Left forelimb (tissue), 1 donor: Measurements from ENCODE around the gene ODAD2.

Experiments
- DNase-seq: peaks from one replicate; pipeline ENCODE4 v3.0.0-alpha.2; 2018; ENCODE audit warnings: low spot score

ODAD2 gene

DNA sequence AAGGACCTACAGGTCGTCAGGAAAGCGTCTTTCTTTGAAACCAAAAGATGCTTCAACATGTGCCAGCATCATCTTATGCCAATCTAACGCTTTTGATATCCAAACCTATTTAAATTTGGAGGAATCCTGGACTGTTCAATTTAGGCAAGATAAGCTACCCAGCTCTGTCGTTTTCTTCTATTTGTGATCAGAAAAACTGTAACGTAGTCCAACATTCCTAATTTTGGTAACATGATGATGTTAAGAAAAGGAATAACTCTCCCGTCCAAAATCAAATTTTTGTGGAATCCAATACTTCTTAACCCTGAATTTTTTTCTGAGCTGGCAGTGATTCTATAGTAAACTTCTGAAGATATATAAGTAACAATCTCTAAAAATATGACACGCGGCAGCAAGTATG, 160.0 kb downstream of the ODAD2 start:
- DNase-seq, result no peak

DNA sequence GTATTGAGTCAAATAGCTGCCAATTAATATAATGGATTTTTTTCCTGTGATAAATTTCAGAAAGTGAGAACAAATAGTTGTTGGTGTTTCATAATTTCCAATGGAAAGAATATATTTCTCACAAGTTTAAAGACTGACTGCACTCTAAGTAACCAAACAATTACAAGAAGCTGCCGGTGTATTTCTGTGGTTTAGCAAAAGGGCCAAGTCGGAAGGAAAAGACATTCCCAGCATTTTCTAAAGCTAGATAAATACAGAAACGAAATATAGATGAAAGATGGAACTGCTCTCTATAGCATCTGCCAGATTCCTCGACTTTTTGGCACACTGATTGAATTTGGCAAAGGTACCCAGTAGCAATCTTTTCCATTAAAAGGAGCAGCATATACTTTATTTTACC, 160.5 kb downstream of the ODAD2 start:
- no peak for DNase-seq

DNA sequence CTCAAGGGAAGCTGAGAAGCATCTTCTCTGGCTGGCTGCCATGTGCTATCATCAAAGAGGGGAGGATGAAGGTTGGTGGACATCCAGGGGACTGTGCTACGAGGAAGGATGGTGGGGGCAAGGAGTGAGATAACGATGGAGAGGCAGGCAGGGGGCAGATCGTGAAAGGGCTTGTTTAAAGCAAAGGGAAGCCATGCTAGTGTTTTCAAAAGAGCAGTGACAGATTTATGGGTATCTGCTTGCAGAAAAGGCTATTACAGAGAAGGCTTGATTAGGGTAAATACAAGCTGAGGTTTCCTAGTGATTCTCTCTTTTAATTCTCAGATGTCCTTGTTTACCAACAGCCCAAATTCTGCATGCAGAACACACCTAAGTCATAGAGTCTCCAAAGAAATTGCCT, 164.4 kb downstream of the ODAD2 start:
- no peak for DNase-seq

DNA sequence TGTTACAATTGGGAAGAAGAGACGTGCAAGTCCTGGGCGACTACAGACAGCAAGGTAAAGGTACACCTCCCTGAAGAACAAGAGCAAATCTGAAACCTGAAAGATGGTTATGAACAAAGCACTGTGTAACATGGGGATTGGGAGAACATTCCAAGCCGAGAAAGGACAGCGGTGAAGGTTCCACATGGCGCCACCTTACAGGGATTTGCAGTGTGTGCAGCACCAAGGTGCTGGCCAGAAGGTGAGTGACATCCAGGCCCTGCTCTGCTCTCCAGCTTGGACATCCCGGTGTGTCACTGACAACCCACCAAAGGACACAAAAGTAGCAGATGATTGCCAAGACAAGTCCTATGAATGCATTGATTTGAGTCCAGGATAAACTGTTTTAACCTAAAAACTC, 165.1 kb downstream of the ODAD2 start:
- DNase-seq, result no peak

DNA sequence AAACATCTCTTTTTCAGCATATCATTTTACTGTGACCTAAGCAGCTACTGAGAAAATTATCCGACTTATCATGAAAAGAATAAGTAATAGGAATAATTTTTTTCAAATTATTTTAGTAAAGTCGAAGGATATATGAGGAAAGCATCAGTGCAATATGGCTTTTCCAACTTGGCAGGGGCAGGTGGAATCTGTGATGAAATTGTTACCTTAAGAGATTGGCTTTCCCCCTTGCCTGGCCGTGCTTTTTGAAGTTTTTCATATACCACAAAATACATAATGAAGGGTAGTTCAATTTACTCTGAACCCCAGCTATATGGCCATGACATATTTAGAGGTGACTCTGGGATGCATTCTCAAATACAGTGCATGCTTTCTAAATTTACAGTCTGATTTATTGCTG, 166.1 kb downstream of the ODAD2 start:
- DNase-seq, result no peak

DNA sequence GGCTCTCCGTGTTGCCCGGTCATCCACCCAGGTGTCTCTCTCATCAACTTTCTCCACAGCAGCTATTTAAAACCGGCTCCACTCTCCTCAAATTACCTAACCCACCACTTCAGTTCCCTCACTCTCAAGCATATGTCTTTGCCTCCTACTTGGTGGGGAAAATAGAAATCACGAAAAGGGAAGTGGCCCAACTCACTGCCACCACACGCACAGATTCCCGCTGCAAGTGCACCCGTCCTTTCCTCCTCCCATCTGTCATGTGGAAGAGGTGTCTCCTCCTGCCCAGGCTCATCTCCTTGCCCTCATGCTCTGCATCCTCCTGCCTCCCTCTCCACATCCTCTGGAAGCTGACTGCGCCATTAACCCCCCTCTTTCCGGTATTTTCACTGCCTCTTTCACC, 172.5 kb downstream of the ODAD2 start:
- DNase-seq, result no peak

DNA sequence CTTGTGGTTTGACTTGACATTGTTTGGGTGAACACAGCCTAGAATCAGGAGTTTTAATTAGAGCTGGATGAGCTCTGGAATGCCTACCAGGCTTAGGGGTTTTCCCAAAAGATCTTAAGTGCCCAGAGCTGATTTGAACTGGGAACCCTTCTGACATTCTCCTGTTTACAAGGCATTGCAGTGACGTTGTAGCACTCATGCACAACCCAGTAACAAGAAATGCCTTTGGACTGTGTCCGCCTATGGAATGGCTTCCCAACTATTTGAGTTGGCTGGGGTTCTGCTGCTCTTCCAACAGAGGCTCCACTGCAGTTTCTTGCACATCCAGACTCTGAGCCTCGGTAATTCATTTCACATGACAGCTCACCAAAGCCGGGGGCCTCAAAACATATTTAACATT, 176.6 kb downstream of the ODAD2 start:
- DNase-seq, result no peak

DNA sequence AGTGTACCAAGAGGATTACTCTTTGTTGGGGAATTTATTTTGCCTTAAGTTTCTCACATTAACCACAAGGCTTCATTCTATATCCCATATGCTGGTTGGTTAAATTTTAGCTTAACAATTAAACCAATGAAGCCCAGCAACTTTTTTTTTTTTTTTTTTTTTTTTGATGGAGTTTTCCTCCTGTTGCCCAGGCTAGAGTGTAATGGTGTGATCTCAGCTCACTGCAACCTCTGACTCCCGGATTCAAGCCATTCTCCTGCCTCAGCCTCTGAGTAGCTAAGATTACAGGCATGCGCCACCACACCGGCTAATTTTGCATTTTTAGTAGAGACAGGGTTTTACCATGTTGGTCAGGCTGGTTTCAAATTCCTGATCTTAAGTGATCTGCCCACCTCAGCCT, 178.2 kb downstream of the ODAD2 start:
- no peak for DNase-seq

DNA sequence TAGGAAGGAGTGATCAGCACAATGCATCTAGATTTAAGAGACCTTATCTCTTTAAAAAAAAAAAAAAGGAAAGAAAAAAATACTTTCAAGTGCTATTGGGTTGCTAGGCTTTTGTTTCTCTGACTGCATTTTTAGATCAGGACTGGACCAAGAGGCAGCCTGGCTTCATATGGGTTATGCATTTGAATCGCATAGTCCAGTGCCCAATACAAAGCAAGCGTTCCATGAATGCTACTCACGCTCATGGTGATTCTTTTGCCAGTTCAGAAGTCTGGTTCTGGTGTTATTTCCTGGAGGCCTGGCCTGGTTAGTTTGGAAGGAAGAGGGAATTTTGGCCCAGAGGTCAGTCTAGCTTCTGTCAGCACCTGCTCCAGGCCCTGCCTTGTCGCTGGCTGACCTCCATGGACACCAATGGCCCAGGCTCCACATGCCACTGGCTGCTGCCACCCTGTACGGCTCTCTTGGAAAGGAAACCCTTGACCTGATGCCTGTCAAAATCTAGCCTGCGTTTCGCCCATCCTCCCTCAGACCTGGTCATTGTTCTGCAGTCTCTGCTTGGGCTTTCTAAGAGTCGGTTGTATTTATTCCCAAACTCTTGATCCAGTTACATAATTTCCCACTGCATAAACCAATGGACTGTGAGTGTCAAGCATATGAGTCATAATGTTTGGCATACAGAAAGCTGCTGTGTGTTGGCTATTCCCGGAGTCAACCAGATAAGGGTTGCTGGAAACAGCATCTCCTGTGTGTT, 178.9 kb downstream of the ODAD2 start:
- DNase-seq, result no peak

DNA sequence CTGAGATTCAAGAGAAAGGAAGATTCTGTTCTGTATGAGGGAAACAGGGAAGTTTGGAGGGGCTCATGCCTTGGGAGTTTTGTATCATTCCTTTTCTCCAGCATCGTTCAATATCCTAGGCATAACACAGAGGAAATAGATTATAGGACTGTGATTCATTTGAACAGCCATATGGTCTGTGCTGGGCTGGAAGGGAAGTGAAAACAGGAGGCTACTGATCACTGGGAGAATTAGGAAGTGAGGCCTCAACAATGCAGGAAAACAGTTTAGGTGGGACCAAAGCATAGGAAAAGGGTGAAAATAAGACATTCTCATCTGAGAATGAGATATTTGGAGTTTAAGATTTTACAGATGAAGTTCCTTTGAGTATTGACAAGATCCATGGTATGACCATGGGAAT, 182.6 kb downstream of the ODAD2 start:
- DNase-seq, result no peak

DNA sequence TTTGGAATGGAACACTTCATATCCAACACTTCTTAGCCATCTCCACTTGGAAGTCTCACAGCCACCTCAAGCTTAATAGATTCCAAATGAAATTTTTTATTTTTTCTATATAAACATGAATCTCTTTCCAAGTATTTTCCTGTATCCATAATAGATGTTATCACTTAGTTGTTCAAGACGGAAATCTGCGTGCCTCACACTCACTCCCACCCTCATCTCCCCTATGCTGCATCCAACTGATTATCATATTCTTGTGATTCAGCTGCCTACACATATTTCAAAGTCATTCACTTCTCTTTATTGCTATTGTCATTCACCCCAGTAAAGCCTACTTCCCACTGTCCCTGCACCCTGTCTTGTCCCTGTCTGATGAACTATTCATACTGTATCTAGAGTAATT, 183.0 kb downstream of the ODAD2 start:
- DNase-seq, result no peak

DNA sequence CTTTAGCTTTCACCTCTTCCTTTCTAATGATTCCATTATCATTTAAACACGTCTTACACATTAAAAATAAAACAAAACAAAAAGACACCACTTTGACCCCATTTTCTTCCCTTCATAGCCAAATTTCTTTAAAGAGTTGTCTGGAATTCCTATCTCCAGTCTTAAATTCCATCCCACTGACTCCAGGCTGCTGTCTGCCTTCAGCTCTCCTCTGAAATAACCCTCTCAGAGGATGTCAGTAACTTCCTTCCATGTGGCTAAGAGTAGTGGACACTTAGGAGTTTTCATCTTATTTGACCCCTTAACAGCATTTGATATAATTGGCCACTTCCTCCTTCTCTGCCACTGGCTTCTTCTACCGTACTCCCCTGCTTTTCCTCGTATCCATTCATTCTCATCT, 183.6 kb downstream of the ODAD2 start:
- DNase-seq, result no peak

DNA sequence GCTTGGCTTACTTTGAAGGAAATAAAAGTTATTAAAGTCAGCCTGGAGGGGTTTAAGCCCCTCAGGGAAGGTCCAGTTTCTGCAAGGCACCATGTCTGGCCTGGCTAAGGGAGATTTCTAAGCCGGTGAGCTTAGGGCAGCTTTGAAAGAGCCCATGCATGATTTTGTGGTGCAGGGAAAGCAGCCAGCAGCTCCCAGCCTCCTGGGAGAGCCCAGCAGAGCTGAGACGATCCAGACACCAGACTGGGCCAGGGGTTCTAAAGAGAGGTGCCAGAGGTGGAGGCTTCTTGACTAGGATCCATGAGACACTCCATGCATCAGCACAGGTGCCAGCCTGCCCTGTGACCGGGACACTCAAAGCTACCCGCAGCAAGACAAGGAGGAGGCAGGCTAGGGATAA, 193.7 kb downstream of the ODAD2 start:
- no peak for DNase-seq

DNA sequence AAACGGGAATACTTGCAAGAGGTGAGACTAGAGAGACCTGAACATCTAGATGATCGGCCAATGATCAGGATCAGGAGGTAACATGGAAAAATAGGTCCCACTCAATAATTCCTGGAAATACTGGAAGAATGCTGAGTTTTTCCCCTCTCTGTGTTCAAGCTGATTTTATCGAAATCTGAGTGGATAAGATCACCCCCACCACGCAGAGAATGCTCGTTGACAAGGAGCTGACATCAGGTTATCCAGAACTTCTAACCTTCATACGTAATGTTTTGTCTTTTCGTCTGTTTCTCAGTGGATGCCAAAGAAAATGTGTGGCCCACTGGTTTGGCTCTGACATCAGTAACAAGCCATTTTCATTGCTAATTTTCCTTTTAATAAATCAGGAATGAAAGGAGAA, 194.7 kb downstream of the ODAD2 start:
- DNase-seq, result no peak

DNA sequence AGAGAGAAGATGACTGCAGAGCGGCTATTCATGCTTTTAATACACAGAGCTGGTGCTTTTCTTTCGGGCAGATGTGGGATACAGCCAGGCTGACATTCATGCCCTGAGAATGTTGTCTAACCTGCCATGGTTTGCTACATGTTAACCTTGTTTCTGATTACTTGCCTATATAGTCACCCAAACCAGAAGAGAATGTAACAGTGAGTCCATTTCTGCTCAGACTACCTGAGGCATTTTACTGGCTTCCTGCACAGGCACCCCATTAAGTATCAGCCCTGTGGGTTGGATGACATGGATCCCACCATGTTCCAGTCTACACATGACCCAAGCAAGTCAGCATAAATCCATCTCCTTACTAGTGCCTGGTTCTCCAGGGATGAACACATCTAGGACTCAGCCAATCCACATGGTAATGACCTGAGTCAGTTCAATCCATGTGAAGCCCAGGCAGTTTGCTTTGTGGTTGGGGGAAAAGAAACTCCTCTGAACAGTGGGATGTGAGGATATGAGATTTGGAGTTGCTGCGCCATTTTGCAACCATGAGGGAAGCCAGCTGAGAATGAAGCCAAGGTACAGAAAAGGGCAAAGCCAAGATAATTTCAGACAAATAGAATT, 197.6 kb downstream of the ODAD2 start:
- DNase-seq, result no peak

DNA sequence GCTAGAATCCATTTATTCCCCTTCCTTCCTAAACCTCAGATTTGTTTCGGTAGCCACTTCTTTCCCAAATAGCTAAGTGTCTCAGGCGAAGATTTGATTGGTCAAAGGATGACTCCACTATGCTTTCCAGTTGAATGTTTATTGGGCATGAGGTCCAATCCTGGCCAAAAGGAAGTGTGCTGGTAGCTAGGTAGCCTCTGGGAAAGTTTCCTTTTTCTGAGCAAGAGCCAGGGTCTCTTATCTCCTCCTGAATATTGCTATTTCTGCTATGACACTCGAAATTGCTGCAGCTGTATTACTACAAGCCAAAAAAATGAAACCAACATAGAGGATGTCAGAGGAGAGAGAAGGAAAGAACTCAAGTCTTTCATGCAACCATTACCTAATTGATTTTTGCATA, 199.8 kb downstream of the ODAD2 start:
- DNase-seq, result no peak

DNA sequence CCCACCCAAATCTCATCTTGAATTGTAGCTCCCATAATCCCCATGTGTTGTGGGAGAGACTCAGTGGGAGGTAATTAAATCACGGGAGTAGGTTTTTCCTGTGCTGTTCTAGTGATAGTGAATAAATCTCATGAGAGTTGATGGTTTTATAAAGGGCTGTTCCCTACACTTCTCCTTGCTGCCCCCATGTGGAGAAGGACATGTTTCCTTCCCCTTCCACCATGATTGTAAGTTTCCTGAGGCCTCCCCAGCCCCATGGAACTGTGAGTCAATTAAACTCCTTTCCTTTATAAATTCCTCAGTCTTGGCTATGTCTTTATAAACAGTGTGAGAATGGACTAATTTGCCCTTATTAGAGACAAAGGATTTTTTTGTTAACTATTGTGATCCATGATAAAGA, 204.7 kb downstream of the ODAD2 start:
- DNase-seq, result no peak

DNA sequence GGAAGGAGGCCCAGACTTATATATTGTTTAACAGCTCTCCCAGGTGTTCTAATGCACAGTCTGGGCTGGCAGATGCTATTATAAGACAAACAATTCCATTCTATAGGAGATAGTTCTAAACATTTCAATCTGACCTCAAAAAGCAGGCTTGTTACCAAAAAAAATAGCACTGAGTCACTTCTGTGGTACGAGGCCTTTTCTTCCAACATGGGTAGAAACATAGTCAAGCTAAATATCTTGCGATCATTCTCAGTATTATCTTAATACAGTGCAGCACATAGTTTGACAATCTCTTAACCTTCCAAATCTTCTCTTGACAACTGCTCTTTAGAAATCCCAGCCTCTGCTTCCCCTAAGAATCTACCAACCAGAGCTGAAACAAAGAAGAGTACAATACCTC, 206.7 kb downstream of the ODAD2 start:
- DNase-seq, result no peak

DNA sequence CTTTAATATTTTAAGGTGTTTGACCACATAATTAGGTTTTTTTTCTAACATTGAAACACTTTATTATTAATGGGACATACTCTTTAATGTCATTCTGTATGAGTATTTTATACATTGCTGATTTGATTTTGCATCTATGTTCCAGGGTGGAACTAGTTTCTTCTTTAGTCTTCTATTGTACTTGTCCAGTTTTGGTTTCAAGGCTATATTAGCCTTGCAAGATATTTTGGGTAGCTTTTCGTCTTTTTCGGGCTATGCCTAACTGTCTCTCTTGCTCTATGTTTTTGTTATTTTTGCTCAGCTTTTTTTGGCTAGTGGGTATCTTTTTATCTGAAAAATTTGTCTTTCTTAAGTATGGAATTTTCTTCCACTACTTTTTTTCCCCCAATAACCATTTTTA, 214.6 kb downstream of the ODAD2 start:
- no peak for DNase-seq

DNA sequence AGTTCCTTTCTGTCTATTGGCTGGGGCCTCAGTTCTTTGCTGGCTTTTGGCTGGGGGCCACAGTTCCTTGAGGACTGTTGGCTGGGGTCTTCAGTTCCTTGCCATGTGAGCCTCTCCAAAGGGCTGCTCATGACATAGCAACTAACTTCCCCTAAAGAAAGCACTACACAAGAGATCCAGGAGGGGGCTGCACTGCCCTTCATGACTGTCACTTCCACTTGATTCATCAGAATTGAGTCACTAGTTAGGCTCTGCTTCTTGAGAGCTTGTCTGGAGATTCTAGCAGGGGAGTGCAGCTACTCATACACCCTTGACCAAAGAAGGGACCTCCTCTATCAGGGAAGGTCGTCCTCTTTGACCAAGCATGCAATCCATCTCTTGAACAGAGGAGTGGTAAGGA, 215.2 kb downstream of the ODAD2 start:
- no peak for DNase-seq

DNA sequence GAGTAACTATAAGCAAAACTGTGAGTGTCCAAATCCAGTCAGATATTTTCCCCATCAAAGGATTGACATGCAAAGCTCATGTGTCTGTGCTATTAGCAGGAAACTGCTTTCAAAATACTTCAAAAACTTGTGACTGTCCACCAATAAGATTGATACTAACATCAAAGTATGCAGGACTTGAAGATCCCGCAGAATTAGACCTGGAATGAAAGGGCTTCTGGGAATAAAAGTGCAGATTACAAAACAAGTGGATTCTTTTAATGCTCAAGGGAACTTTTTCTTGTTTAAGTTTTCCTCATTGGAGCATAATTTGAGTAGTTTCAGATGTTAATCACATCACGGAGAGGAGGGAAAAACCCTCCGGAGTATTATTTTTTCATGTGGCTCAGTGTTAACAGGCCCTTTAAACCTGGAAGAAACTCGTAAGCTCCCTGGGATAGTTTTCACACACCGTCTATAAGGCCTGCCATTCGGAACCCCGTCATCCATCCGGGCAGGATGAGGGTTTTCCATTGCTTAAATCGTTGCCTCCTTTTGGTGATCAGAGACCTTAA, 219.3 kb downstream of the ODAD2 start:
- no peak for DNase-seq

DNA sequence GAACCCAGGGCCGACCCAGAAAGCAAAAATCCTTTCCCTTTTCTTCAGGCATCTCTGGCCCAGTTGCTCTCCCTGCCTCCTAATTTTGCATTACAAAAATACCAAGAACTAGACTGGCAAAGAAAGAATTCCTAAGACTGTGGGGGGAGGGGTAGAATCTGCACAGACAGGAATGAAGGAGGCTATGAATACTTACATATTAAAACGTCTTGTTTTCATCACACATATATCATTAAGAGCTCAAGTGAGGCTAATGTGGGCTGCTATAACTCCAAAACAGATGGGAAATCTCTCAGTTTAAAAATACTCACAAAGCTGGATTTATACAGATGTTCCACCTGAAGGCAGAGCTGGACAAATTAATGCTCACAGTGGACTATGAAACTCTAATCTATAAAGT, 224.0 kb downstream of the ODAD2 start:
- no peak for DNase-seq

DNA sequence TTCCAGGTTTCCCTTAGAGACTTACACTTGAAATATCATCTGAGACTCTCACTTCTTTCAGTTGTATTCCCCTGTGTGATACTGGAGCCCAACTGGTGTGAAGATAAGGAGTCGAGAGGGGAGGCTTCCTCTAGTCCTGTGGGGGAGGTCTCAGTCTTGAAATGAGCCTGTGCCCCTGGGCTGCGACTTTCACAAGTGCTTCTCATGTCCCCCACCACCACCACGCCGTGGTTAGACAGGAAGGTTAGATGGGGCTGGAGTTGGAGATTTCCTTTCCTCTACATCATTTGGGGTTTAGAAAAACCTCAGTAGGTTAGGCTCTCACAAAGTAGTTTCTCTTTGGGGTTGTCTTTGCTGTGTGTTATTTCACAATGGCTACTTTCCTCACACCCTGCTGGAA, 227.6 kb downstream of the ODAD2 start:
- no peak for DNase-seq

DNA sequence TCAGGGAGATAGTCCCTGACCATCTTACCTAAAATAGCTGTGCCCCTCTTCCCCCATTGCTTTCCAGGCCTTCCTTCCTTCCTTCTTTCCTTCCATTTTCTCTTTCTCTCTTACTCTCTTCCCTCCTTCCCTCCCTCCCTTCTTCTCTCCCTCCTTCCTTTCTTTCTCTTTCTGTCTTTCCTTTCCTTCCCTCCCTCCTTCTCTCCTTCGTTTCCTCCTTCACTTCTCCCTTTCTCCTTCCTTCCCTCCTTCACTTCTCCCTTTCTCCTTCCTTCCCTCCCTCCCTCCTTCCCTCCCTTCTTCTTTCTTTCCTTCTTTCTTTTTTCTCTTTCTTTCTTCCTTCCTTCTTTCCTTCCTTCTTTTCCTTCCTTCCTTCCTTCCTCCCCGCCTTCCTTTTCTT, 228.7 kb downstream of the ODAD2 start:
- DNase-seq, result no peak
